GM12864 (cell line): ENCODE data around the gene DHX57.

ENCODE experiments used
- DNase-seq: peaks from one replicate; pipeline ENCODE4 v3.0.0-alpha.2; 2011; ENCODE audit warnings: low read depth
- H3K4me3 ChIP-seq: 2 replicates; pipeline ENCODE4 v1.5.1; 2011; ENCODE audit warnings: mild to moderate bottlenecking, low read depth, low read length, control low read depth
- CTCF ChIP-seq: IDR thresholded peaks from 2 replicates; pipeline ENCODE4 v1.5.1; 2011; ENCODE audit warnings: low read depth, mild to moderate bottlenecking, moderate library complexity, low read length, control low read depth, inconsistent platforms; ENCODE audit errors: missing control alignments

Gene DHX57

GRCh38 chr2:38889045-38889444 is 13.3 kb upstream of the DHX57 start:
- no peak overlapping the region for H3K4me3 ChIP-seq
- no peak for DNase-seq
- no peak for TF ChIP-seq CTCF

- TF ChIP-seq CTCF, result no peak
Observed at GRCh38 chr2:38887902-38888554, 12.3 kb upstream of the DHX57 start.

GRCh38 chr2:38887347-38887746 is 11.6 kb upstream of the DHX57 start:
- DNase-seq, result no peak
- no peak for TF ChIP-seq CTCF
- H3K4me3 ChIP-seq, result no peak overlapping the region

More at GRCh38 chr2:38887902-38888554, 12.3 kb upstream of the DHX57 start:
- no peak overlapping the region for H3K4me3 ChIP-seq
- no peak for DNase-seq

GRCh38 chr2:38886063-38886462 is 10.3 kb upstream of the DHX57 start:
- no peak for TF ChIP-seq CTCF
- no peak overlapping the region for H3K4me3 ChIP-seq
- DNase-seq, result no peak

GRCh38 chr2:38876407-38876806 is 673 bp upstream of the DHX57 start:
- no peak for TF ChIP-seq CTCF
- peak overlapping the region; percentile 80 for H3K4me3 ChIP-seq
- no peak for DNase-seq

GRCh38 chr2:38875227-38875575 is 533 bp downstream of the DHX57 start:
- no peak for DNase-seq
- peak overlapping the region; percentile 80 for H3K4me3 ChIP-seq
- TF ChIP-seq CTCF, result no peak

GRCh38 chr2:38873763-38874162 is 2.0 kb downstream of the DHX57 start:
- no peak for DNase-seq
- TF ChIP-seq CTCF, result no peak
- no peak overlapping the region for H3K4me3 ChIP-seq
